GM12872 (cell line): ENCODE measurements around the gene FBXL7.

Source experiments
- TF ChIP-seq, protein P1 (sequence below): IDR thresholded peaks from 3 replicates; pipeline ENCODE4 v1.5.1; 2011; ENCODE audit warnings: low read depth, mild to moderate bottlenecking, low read length, moderate library complexity; ENCODE audit not compliant: insufficient read depth

FBXL7 gene

DNA sequence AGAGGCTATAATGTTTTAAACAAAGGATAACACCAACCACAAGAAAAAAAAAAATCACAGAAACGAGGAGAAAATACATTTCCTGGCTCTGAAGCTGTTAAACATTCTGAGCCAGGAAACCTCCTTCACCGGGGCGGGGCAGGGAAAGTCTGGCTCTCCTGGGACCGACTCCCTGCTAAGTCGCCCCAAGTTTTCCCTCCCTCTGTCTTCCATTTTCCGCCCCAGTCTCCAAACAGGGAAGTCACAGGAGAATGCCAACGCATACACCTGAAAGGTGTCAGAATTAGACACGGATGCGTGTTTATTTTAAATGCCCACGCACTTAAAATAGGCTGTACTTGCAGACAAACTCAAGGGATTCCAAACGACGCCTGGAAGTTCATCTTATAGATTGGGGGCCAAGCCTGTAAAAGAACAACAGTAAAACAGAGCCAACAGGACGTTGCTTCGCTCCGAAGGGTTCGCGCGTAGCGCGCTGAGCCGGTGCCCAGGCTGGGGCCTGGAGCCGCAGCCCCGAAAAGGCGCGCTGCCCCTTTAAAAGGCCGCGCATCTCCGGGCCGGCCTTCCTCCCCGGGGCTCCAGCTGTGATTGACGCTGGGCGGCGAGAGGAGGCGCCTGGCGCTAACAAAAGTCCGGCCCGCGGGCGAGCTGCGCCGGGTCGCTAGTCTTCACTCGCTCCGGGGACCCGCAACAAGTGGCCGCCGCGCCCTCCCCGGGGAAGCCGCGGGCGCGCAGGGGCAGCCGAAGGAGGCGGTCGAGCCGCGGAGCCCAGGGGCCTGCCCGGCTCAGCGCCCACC lies at the start of gene FBXL7:
FBXL7 (plus strand) TSS at position 653 of the 797 bp plus-strand sequence.
- TF ChIP-seq, protein P1, sequence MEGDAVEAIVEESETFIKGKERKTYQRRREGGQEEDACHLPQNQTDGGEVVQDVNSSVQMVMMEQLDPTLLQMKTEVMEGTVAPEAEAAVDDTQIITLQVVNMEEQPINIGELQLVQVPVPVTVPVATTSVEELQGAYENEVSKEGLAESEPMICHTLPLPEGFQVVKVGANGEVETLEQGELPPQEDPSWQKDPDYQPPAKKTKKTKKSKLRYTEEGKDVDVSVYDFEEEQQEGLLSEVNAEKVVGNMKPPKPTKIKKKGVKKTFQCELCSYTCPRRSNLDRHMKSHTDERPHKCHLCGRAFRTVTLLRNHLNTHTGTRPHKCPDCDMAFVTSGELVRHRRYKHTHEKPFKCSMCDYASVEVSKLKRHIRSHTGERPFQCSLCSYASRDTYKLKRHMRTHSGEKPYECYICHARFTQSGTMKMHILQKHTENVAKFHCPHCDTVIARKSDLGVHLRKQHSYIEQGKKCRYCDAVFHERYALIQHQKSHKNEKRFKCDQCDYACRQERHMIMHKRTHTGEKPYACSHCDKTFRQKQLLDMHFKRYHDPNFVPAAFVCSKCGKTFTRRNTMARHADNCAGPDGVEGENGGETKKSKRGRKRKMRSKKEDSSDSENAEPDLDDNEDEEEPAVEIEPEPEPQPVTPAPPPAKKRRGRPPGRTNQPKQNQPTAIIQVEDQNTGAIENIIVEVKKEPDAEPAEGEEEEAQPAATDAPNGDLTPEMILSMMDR: no peak

DNA sequence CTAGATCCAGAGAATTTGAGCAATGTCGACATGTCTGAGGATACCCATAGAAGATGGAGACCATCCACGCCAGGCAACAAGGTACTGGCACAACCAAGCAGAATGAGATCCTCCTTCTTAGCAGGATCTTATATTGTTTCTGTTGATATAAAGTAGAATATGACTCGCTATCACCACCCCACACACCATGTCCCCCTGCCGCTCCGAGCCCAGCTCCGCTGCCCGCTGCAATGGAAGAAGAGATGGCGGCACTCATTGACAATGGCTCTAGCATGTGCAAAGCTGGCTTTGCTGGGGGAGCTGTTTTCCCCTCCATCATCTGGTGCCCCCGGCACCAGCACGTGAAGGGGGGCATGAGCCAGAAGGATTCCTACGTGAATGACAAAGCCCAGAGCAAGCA lies 49.5 kb upstream of the FBXL7 start:
- TF ChIP-seq, protein P1: no peak

DNA sequence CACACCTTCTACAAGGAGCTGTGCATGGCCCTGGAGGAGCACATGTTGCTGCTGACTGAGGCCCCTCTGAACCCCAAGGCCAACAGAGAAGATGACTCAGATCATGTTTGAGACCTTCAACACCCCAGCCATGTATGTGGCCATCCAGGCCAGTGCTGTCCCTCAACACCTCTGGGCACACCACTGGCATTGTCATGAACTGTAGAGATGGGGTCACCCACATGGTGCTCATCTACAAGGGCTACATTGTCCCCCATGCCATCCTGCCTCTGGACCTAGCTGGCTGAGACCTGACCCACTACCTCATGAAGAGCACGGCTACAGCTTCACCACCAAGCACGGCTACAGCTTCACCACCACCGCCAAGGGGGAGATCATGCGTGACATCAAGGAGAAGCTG lies 49.0 kb upstream of the FBXL7 start:
- TF ChIP-seq, protein P1: no peak

DNA sequence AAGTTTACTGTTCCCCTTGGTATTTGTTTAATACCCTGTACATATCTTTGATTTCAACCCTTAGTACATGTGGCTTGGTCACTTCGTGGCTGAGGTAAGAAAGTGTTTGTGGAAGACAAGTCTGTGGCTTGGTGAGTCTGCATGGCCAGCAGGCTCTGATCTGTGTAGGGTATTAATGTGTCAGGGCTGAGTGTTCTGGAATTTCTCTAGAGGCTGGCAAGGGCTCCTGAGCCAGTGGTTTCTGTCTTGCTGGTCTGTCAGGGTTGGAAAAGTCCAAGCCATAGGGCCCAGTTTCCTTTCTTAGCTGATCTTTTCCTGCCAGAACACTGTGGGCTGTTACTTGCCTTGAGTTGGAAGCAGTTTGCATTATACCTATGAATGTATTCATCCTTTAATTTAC lies 48.0 kb upstream of the FBXL7 start:
- TF ChIP-seq, protein P1: no peak

DNA sequence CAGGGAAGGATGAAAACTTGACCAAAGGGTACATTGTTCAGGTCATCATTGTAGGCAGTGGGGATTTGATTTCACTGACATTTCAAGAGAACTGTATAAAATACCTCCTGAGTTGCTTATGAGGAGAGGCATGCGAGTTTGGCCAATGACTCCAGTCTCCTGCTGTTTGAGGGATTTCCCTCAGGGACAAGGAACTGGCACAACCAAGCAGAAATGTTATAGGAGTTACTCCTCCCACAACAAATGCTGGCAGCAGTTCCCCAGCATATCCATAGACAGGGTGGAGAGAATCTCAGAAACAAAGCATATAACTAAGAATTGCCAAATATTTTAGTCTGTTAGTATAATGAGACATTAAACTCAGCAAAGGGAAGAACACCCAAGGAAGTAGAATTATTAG lies 47.2 kb upstream of the FBXL7 start:
- TF ChIP-seq, protein P1: no peak

DNA sequence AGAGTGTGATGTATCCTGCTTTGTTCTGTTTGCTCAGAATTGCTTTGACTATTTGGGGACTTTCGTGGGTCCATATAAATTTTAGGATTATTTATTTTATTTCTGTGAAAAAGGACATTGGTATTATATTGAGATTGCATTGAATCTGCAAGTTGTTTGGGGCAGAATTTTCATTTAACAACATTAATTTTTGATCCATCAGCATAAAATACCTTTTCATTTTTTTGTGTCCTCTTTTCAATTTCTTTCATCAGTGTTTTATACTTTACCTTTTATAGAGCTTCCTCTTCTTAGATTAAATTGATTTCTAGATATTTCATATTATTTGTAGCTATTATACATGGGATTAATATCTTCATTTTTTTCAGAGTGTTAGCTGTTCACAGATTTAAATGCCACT lies 40.8 kb upstream of the FBXL7 start:
- TF ChIP-seq, protein P1: no peak

DNA sequence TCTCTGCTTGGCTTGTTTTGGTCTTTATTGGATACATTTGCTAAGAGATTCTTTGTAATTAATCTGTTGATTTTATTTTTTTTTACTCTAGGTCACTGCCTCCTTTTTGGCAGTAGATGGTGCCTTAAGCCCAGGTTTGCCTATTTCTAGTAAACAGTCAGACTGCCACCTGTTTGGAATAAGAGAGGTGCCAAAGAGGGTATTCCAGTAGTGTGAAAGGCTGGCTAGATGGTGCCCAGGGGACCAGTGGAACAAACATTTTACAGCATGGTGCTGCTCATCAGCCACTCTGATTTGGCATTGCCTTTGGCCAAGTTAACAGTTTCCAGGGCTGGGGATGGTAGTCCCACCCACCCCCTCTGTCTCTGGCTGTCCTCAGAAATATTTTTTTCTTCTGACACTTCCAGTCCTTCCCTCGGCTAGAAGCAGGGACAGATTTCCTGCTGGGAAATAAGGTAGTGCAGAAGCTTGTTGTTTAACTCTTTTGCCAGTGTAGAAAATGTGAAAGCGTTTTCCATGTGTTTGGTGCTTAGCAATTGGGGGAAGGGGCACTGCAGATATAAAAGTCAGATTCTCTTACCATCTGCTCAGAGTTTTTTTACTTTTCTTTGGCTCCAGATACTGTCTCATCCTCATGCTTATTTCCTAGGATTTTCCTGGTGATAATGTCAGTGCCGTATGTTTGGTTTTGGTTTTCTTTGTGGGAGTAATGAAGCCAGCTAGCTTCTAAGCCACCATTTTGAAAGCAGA lies 36.6 kb upstream of the FBXL7 start:
- TF ChIP-seq, protein P1: no peak
